ENCODE data around the gene ACBD3. TPM values are rescaled to one million over a fixed set of nuclear protein-coding genes. Genes with fewer than 3 reads are reported as not detected.

ACBD3 gene
- 20.6 and 25.2 TPM in 2 replicates for total RNA-seq (2014; rRNA removed; shearing (Covaris generic); ENCODE audit: low replicate concordance)

DNA sequence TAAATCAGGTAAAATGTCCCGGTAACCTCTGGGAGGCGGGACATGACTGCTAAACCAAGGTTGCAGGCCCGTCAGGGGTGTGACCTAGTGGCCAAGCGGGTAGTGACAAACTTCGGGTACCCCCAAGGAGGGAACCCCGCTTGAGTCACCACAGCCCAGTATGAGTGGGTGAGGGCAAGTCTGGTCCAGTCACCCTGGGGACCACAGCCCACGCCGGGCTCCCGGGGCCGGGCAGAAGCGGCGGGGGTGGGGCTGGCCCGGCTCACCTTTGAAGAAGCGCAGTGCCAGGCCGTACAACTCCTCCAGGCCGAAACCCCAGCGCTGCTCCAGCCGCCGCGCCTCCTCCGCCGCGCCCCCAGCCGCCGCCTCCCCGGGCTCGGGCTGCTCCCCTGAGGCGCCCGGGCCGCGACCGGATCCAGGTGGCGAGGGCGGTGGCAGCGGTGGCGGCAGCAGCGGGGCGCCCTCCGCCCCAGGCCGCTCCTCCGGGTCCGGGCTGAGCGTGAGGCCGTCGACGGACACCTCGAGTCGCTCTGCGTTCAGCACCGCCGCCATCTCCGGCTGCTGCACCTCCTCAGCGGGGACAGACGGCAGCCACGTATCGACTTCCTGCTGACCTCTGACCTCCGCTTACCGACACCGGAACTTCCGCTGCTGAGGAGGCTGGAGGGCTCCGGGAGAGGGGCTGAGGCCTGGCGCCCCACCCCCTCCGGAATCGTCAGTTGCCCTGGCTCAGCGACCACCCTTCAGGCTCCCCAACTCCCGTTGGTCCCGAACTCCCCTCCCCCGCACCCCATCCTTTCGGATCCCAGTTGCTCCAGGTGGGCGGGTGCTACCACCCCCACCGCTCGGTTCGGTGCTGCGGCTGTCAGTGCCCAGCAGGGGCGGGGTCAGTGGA is at the start of gene ACBD3:
Gene ACBD3, minus strand, starts transcription at position 618 of the 895 bp plus-strand sequence. Its CDS starts 66 bp downstream, at position 552.
- no peaks in the 10 kb centered on the region for H3K9me2 ChIP-seq (replicated peaks; ENCODE audit: insufficient read depth, low read length)
- peak within 1 kb of the TSS; percentile 76 for H2AFZ ChIP-seq (ENCODE audit: low read length)
- H3K4me2 ChIP-seq (ENCODE audit: low read depth, low read length, poor library complexity, severe bottlenecking): peak within 1 kb of the TSS; percentile 98
- H3K27me3 ChIP-seq (ENCODE audit: low read length): no peaks in the 10 kb centered on the region
- DNase-seq: peak; percentile 95
- peaks cover 60% of the 10 kb centered on the region for H3K79me2 ChIP-seq (ENCODE audit: low read length)
- H4K20me1 ChIP-seq (ENCODE audit: insufficient read depth, low read depth, low read length): peaks cover 15% of the 10 kb centered on the region
- H3K27ac ChIP-seq (ENCODE audit: low read length): peak within 1 kb of the TSS; percentile 52
- peaks cover 42% of the 10 kb centered on the region for H3K4me1 ChIP-seq (ENCODE audit: low read length)
- H3K9me3 ChIP-seq (ENCODE audit: low read length): no peaks in the 10 kb centered on the region
- peak within 1 kb of the TSS; percentile 85 for H3K4me3 ChIP-seq (ENCODE audit: low read length)
- peak within 1 kb of the TSS; percentile 90 for H3K9ac ChIP-seq (ENCODE audit: low read length)
- H3K36me3 ChIP-seq (ENCODE audit: insufficient read depth, low read length): peaks cover 4% of the 10 kb centered on the region; the same call in 1 of the 2 replicates

GRCh38 chr1:226233806-226234205 is 47.3 kb upstream of the ACBD3 start:
- Histone ChIP-seq H3K4me1 (ENCODE audit: low read length) (peaks cover 59% of the 10 kb centered on the region), H3K36me3 (ENCODE audit: insufficient read depth, low read length) (peaks cover 28% of the 10 kb centered on the region), H2AFZ (ENCODE audit: low read length) (no peak overlapping the region)

GRCh38 chr1:226233293-226233692 is 46.8 kb upstream of the ACBD3 start:
- H3K9me3 ChIP-seq (ENCODE audit: low read length): no peaks in the 10 kb centered on the region
- DNase-seq: peak; percentile 95
- H3K27me3 ChIP-seq (ENCODE audit: low read length): no peaks in the 10 kb centered on the region
- no peaks in the 10 kb centered on the region for H3K9me2 ChIP-seq (replicated peaks; ENCODE audit: insufficient read depth, low read length)
- H3K36me3 ChIP-seq (ENCODE audit: insufficient read depth, low read length): peaks cover 24% of the 10 kb centered on the region
- peak overlapping the region; percentile 55 for H3K9ac ChIP-seq (ENCODE audit: low read length)
- H2AFZ ChIP-seq (ENCODE audit: low read length): no peak overlapping the region
- no peaks in the 10 kb centered on the region for H4K20me1 ChIP-seq (ENCODE audit: insufficient read depth, low read depth, low read length)
- peak overlapping the region; percentile 78 for H3K4me2 ChIP-seq (ENCODE audit: low read depth, low read length, poor library complexity, severe bottlenecking)
- H3K4me1 ChIP-seq (ENCODE audit: low read length): peaks cover 54% of the 10 kb centered on the region
- H3K4me3 ChIP-seq (ENCODE audit: low read length): peak overlapping the region; percentile 49
- peak overlapping the region; percentile 97 for H3K27ac ChIP-seq (ENCODE audit: low read length)
- H3K79me2 ChIP-seq (ENCODE audit: low read length): peaks cover 5% of the 10 kb centered on the region; the same call in 1 of the 2 replicates

More at GRCh38 chr1:226233806-226234205, 47.3 kb upstream of the ACBD3 start:
- Histone ChIP-seq H3K9ac (ENCODE audit: low read length) (peak overlapping the region; percentile 55), H3K9me2 (replicated peaks; ENCODE audit: insufficient read depth, low read length) (no peaks in the 10 kb centered on the region), H3K27ac (ENCODE audit: low read length) (peak overlapping the region; percentile 97), H3K9me3 (ENCODE audit: low read length) (no peaks in the 10 kb centered on the region), H3K4me2 (ENCODE audit: low read depth, low read length, poor library complexity, severe bottlenecking) (peak overlapping the region; percentile 78), H3K79me2 (ENCODE audit: low read length) (peaks cover 5% of the 10 kb centered on the region; the same call in 1 of the 2 replicates), H4K20me1 (ENCODE audit: insufficient read depth, low read depth, low read length) (no peaks in the 10 kb centered on the region), H3K4me3 (ENCODE audit: low read length) (peak overlapping the region; percentile 34), H3K27me3 (ENCODE audit: low read length) (no peaks in the 10 kb centered on the region)
- no peak for DNase-seq

- no peak overlapping the region for H2AFZ ChIP-seq (ENCODE audit: low read length)
- no peak overlapping the region for H3K9ac ChIP-seq (ENCODE audit: low read length)
- no peaks in the 10 kb centered on the region for H3K27me3 ChIP-seq (ENCODE audit: low read length)
- H4K20me1 ChIP-seq (ENCODE audit: insufficient read depth, low read depth, low read length): no peaks in the 10 kb centered on the region
- H3K27ac ChIP-seq (ENCODE audit: low read length): peak overlapping the region; percentile 57
- H3K79me2 ChIP-seq (ENCODE audit: low read length): no peaks in the 10 kb centered on the region
- no peaks in the 10 kb centered on the region for H3K9me3 ChIP-seq (ENCODE audit: low read length)
- peaks cover 12% of the 10 kb centered on the region; the same call in 1 of the 2 replicates for H3K36me3 ChIP-seq (ENCODE audit: insufficient read depth, low read length)
- no peaks in the 10 kb centered on the region for H3K9me2 ChIP-seq (replicated peaks; ENCODE audit: insufficient read depth, low read length)
- H3K4me1 ChIP-seq (ENCODE audit: low read length): peaks cover 43% of the 10 kb centered on the region
- no peak overlapping the region for H3K4me3 ChIP-seq (ENCODE audit: low read length)
- H3K4me2 ChIP-seq (ENCODE audit: low read depth, low read length, poor library complexity, severe bottlenecking): peak overlapping the region; percentile 35
- DNase-seq: no peak
Observed at GRCh38 chr1:226226601-226227000, 40.1 kb upstream of the ACBD3 start.

GRCh38 chr1:226223786-226224244 is 37.3 kb upstream of the ACBD3 start:
- no peaks in the 10 kb centered on the region for H3K27me3 ChIP-seq (ENCODE audit: low read length)
- H3K79me2 ChIP-seq (ENCODE audit: low read length): no peaks in the 10 kb centered on the region
- peak; percentile 80 for DNase-seq
- peak overlapping the region; percentile 80 for H3K9ac ChIP-seq (ENCODE audit: low read length)
- H3K4me3 ChIP-seq (ENCODE audit: low read length): peak overlapping the region; percentile 85
- no peaks in the 10 kb centered on the region for H3K9me3 ChIP-seq (ENCODE audit: low read length)
- H3K36me3 ChIP-seq (ENCODE audit: insufficient read depth, low read length): peaks cover 5% of the 10 kb centered on the region; the same call in 1 of the 2 replicates
- no peaks in the 10 kb centered on the region for H3K9me2 ChIP-seq (replicated peaks; ENCODE audit: insufficient read depth, low read length)
- peak overlapping the region; percentile 79 for H3K4me2 ChIP-seq (ENCODE audit: low read depth, low read length, poor library complexity, severe bottlenecking)
- H3K4me1 ChIP-seq (ENCODE audit: low read length): peaks cover 53% of the 10 kb centered on the region
- 0 out of 2 replicates have a peak overlapping the region, but pooled peaks have one; percentile 78 for H2AFZ ChIP-seq (ENCODE audit: low read length)
- peak overlapping the region; percentile 71 for H3K27ac ChIP-seq (ENCODE audit: low read length)
- no peaks in the 10 kb centered on the region for H4K20me1 ChIP-seq (ENCODE audit: insufficient read depth, low read depth, low read length)

DNA sequence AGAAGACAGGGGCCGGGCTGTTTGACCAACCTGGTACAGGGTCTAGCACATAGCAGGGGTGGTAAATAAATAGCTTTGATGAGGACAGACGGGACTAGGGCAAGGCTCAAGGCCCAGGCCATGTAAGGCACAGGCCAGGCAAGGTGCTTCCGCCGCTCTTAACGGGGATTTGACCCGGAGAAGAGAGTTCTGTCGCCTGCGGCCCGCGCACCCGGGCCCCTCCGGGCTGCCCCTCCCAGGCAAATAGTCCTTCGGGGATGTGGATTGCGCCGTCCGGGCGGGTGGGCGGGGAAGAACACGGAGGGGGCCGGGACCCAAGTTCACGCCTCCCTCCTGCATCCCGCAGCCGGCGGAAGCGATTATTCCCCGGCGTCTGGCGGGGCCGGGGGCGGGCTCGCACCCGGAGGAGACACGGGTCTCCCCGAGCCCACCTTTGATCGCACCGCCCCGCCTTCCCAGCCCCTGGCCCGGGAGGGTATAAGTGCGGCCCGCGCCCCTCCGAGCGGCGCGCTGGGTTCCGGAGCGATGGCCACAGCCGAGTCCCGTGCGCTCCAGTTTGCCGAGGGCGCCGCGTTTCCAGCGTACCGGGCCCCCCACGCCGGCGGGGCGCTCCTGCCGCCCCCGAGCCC is 36.7 kb upstream of the ACBD3 start, which contains the start of gene MIXL1:
Gene MIXL1, plus strand, starts transcription at position 508 of the 629 bp plus-strand sequence. Its CDS starts 18 bp downstream, at position 526.
- H3K27ac ChIP-seq (ENCODE audit: low read length): peak within 1 kb of the TSS; percentile 71
- no peaks in the 10 kb centered on the region for H3K79me2 ChIP-seq (ENCODE audit: low read length)
- H3K4me2 ChIP-seq (ENCODE audit: low read depth, low read length, poor library complexity, severe bottlenecking): peak within 1 kb of the TSS; percentile 79
- DNase-seq: no peak
- H3K36me3 ChIP-seq (ENCODE audit: insufficient read depth, low read length): peaks cover 5% of the 10 kb centered on the region; the same call in 1 of the 2 replicates
- H3K27me3 ChIP-seq (ENCODE audit: low read length): no peaks in the 10 kb centered on the region
- H2AFZ ChIP-seq (ENCODE audit: low read length): 0 out of 2 replicates have a peak within 1 kb of the TSS, but pooled peaks have one; percentile 78
- peak within 1 kb of the TSS; percentile 85 for H3K4me3 ChIP-seq (ENCODE audit: low read length)
- H3K4me1 ChIP-seq (ENCODE audit: low read length): peaks cover 53% of the 10 kb centered on the region
- H3K9me3 ChIP-seq (ENCODE audit: low read length): no peaks in the 10 kb centered on the region
- no peaks in the 10 kb centered on the region for H3K9me2 ChIP-seq (replicated peaks; ENCODE audit: insufficient read depth, low read length)
- H4K20me1 ChIP-seq (ENCODE audit: insufficient read depth, low read depth, low read length): no peaks in the 10 kb centered on the region
- H3K9ac ChIP-seq (ENCODE audit: low read length): peak within 1 kb of the TSS; percentile 80

GRCh38 chr1:226222686-226223085 is 36.1 kb upstream of the ACBD3 start:
- H3K79me2 ChIP-seq (ENCODE audit: low read length): no peaks in the 10 kb centered on the region
- no peaks in the 10 kb centered on the region for H3K9me2 ChIP-seq (replicated peaks; ENCODE audit: insufficient read depth, low read length)
- no peak overlapping the region for H3K4me3 ChIP-seq (ENCODE audit: low read length)
- H3K27me3 ChIP-seq (ENCODE audit: low read length): no peaks in the 10 kb centered on the region
- no peaks in the 10 kb centered on the region for H3K9me3 ChIP-seq (ENCODE audit: low read length)
- no peak overlapping the region for H2AFZ ChIP-seq (ENCODE audit: low read length)
- H3K4me2 ChIP-seq (ENCODE audit: low read depth, low read length, poor library complexity, severe bottlenecking): no peak overlapping the region
- no peak overlapping the region for H3K9ac ChIP-seq (ENCODE audit: low read length)
- H3K27ac ChIP-seq (ENCODE audit: low read length): no peak overlapping the region
- H4K20me1 ChIP-seq (ENCODE audit: insufficient read depth, low read depth, low read length): no peaks in the 10 kb centered on the region
- H3K36me3 ChIP-seq (ENCODE audit: insufficient read depth, low read length): peaks cover 5% of the 10 kb centered on the region; the same call in 1 of the 2 replicates
- peaks cover 53% of the 10 kb centered on the region for H3K4me1 ChIP-seq (ENCODE audit: low read length)
- no peak for DNase-seq

All from Karpas-422 (cell line).